Measurements from ENCODE around the gene PTPRG. TPM values are rescaled to one million over a fixed set of nuclear protein-coding genes. Genes with fewer than 3 reads are reported as not detected.

Gene PTPRG
- total RNA-seq, 1 experiment from 2014 or later, result 32.1 TPM

- TF ChIP-seq TCF7L2 (IDR thresholded peaks at IDR 0.05; ENCODE audit: borderline replicate concordance, extremely low read depth, insufficient read depth, insufficient read length), result no peak
These were observed 647.0 kb downstream of the PTPRG start (continued) for GRCh38 chr3:62208385-62208784.

DNA sequence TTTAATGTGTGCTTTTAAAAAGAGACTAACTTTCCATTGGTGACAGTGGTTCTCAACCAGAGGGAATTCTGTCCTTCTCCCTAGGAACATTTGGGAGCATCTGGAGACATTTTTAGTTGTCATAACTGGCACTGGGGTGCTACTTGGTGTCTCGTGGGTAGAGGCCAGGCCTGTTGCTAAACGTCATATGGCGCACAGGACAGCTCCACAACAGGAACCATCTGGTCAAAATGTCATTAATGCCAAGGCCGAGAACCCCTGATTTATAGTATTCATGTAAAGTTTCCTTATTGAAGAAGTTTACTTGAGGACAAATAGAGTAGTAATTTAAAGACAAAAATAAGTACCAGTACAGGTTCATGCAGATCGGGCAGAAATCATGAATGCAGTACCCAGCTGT is 647.7 kb downstream of the PTPRG start:
- Histone ChIP-seq H3K9me3 (ENCODE audit: control insufficient read depth in 1 of 2, insufficient read depth in 1 of 2, low read depth in 1 of 2, low read length in 2 of 2) (no peaks in the 10 kb centered on the region), H3K4me1 (ENCODE audit: control insufficient read depth in 1 of 2, insufficient read depth in 2 of 2, low read length in 2 of 2) (no peaks in the 10 kb centered on the region), H3K9me2 (ENCODE audit: insufficient read depth) (no peaks in the 10 kb centered on the region), H4K20me1 (ENCODE audit: insufficient read depth) (no peaks in the 10 kb centered on the region), H3K9ac (ENCODE audit: low read length) (no peak overlapping the region), H3K36me3 (ENCODE audit: control insufficient read depth in 1 of 2, insufficient read depth in 2 of 2, low read length in 2 of 2) (no peaks in the 10 kb centered on the region; a peak in 1 of 4 replicates), H3K4me2 (ENCODE audit: low read length) (no peak overlapping the region), H3K79me2 (ENCODE audit: insufficient read depth, low read length) (no peaks in the 10 kb centered on the region), H3K27ac (ENCODE audit: low read depth, low read length) (no peak overlapping the region), H3K27me3 (ENCODE audit: insufficient read depth, low read length) (no peaks in the 10 kb centered on the region), H2AFZ (ENCODE audit: low read depth, low read length, poor library complexity, severe bottlenecking) (no peak overlapping the region), H3K4me3 (replicated peaks in 1 of 2; ENCODE audit: low read depth in 1 of 2, low read length in 2 of 2) (no peak overlapping the region)
- RAD21 ChIA-PET (ENCODE audit: low non-redundant PET in 1 of 2, low total read pairs in 2 of 2, uncharacterized antibody in 2 of 2, unreplicated experiment in 2 of 2), result no interaction called here
- POLR2A ChIA-PET, result no interaction called here
- BruUV-seq (replicated peaks), result no TSS peak
- no peak for TF ChIP-seq ZBTB33 (IDR thresholded peaks at IDR 0.05; ENCODE audit: extremely low read depth, insufficient replicate concordance, low read length)
- no peak for TF ChIP-seq YY1 (IDR thresholded peaks at IDR 0.05; ENCODE audit: extremely low read depth, insufficient replicate concordance, low read depth, low read length)
- TF ChIP-seq CBX3 (IDR thresholded peaks at IDR 0.05; ENCODE audit: low read depth), result no peak
- no peak for TF ChIP-seq ZNF274 (IDR thresholded peaks at IDR 0.05; ENCODE audit: low read depth, low read length)
- TF ChIP-seq RAD21 (IDR thresholded peaks at IDR 0.05; ENCODE audit: low read depth), result no peak
- no peak for TF ChIP-seq FOSL1 (IDR thresholded peaks at IDR 0.05; ENCODE audit: low read depth)
- TF ChIP-seq EZH2 (IDR thresholded peaks at IDR 0.05), result no peak
- no peak for TF ChIP-seq ELF1 (IDR thresholded peaks at IDR 0.05; ENCODE audit: borderline replicate concordance, low read depth)
- no peak for TF ChIP-seq POLR2A (IDR thresholded peaks at IDR 0.05; ENCODE audit: borderline replicate concordance, extremely low read depth, insufficient read depth, insufficient read length)
- no peak for TF ChIP-seq SIN3A (IDR thresholded peaks at IDR 0.05; ENCODE audit: low read depth)
- no peak for TF ChIP-seq SRF (IDR thresholded peaks at IDR 0.05; ENCODE audit: low read depth)
- DNase-seq (ENCODE audit: low read depth, low spot score) (no peak), ATAC-seq (no peak)
- intact Hi-C loops (cut with micrococcal nuclease), result no loop called here
- CTCF ChIA-PET, result no interaction called here
